ENCODE measurements around the gene ZNF277.

DNA sequence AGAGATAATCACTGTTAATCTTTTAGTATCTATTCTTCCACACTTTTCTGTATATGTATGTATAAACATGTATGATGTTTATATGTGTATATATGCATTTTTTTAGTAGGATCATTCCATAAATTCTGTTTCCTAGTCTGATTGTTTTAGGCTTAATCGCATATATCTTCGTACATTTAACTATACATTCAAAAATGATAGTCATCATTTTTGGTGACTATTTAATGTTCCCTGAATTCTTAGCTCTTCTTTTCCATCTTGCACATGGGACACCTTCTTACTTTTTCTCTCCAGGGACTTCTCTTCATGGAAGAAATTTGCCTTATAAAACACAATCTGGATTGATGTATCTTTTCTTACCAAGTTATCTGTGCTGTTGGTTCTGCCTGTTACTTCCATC is 42.1 kb downstream of the ZNF277 start:
- TF ChIP-seq POLR2A (IDR thresholded peaks at IDR 0.05): no peak
- TF ChIP-seq, protein P1, sequence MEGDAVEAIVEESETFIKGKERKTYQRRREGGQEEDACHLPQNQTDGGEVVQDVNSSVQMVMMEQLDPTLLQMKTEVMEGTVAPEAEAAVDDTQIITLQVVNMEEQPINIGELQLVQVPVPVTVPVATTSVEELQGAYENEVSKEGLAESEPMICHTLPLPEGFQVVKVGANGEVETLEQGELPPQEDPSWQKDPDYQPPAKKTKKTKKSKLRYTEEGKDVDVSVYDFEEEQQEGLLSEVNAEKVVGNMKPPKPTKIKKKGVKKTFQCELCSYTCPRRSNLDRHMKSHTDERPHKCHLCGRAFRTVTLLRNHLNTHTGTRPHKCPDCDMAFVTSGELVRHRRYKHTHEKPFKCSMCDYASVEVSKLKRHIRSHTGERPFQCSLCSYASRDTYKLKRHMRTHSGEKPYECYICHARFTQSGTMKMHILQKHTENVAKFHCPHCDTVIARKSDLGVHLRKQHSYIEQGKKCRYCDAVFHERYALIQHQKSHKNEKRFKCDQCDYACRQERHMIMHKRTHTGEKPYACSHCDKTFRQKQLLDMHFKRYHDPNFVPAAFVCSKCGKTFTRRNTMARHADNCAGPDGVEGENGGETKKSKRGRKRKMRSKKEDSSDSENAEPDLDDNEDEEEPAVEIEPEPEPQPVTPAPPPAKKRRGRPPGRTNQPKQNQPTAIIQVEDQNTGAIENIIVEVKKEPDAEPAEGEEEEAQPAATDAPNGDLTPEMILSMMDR (IDR thresholded peaks at IDR 0.05): no peak
